ENCODE data around the gene SPTBN4. TPM values are rescaled to one million over a fixed set of nuclear protein-coding genes. Genes with fewer than 3 reads are reported as not detected.
"Not testable (repeated sequence)": the region's sequence is repeated elsewhere in the genome, so short reads cannot be mapped to it uniquely, and the experiment has no call there.

SPTBN4 gene
- total RNA-seq, 1 donor from 2014 or later: 0.43 TPM

DNA sequence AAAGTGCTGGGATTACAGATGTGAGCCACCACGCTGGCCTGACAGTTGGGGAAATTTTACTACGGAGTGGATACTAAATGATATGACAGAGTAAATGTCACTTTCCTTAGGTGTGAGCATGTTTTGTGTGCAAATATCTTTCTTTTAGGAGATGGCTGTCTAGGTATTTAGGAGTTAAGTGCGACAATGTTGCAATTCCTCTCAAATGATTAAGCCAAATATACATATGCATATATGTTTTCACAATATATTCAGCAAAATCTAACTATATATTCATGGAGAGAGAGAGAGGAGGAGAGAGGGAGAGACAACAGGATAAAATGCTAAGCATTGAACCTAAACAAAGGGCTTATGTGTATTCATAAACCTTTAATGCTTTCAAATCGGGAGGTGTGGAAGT lies 17.3 kb upstream of the SPTBN4 start:
- H3K27ac ChIP-seq: no peak overlapping the region
- intact Hi-C loops (cut with DNase I): no loop called here
- H3K36me3 ChIP-seq: peaks cover 18 to 38% of the 10 kb centered on the region in 2 donors
- no peak overlapping the region for H3K4me3 ChIP-seq
- DNase-seq (ENCODE audit: low spot score in 2 of 2): no peak
- H3K27me3 ChIP-seq: no peaks in the 10 kb centered on the region
- TF ChIP-seq, protein P1, sequence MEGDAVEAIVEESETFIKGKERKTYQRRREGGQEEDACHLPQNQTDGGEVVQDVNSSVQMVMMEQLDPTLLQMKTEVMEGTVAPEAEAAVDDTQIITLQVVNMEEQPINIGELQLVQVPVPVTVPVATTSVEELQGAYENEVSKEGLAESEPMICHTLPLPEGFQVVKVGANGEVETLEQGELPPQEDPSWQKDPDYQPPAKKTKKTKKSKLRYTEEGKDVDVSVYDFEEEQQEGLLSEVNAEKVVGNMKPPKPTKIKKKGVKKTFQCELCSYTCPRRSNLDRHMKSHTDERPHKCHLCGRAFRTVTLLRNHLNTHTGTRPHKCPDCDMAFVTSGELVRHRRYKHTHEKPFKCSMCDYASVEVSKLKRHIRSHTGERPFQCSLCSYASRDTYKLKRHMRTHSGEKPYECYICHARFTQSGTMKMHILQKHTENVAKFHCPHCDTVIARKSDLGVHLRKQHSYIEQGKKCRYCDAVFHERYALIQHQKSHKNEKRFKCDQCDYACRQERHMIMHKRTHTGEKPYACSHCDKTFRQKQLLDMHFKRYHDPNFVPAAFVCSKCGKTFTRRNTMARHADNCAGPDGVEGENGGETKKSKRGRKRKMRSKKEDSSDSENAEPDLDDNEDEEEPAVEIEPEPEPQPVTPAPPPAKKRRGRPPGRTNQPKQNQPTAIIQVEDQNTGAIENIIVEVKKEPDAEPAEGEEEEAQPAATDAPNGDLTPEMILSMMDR (IDR thresholded peaks at IDR 0.05): no peak
- no peaks in the 10 kb centered on the region for H3K4me1 ChIP-seq
- no peaks in the 10 kb centered on the region for H3K9me3 ChIP-seq

DNA sequence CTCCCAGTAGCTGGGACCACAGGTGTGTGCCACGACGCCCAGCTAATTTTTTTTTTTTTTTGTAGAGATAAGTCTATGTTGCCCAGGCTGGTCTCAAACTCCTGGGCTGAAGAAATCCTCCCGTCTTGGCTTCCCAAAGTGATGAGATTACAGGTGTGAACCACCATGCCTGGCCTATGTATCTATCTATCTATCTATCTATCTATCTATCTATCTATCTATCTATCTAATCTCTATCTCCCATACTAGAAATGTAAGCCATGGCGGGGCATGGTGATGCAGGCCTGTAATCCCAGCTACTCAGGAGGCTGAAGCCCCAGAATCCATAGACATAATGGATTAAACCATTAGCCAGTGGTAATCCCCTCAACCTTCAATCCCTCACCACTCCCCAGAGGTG lies 16.1 kb upstream of the SPTBN4 start:
- H3K4me3 ChIP-seq: no peak overlapping the region
- H3K36me3 ChIP-seq: peaks cover 23 to 46% of the 10 kb centered on the region in 2 donors
- no peaks in the 10 kb centered on the region for H3K9me3 ChIP-seq
- TF ChIP-seq, protein P1 (IDR thresholded peaks at IDR 0.05): no peak
- no peak for DNase-seq (ENCODE audit: low spot score in 2 of 2)
- intact Hi-C loops (cut with DNase I): no loop called here
- H3K27ac ChIP-seq: no peak overlapping the region
- H3K27me3 ChIP-seq: no peaks in the 10 kb centered on the region
- H3K4me1 ChIP-seq: no peaks in the 10 kb centered on the region

DNA sequence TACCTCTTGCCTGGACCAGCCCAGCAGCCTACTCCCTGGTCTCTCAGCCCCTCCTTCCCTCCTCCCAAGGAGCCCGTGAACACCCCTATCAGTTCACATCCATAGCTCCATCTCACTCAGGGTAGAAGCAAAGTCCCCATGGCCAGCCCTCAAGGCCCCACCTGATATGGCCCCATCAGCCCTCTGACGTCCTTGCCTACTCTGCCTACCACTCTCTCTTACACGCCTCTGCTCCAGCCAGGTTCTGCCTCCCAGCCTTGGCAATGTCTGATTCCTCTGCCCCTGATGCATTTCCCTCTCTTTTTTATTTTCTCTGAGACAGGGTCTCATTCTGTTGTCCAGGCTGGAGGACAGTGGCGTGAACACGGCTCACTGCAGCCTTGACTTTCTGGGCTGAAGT lies 14.8 kb upstream of the SPTBN4 start:
- Histone ChIP-seq H3K36me3 (peaks cover 25 to 51% of the 10 kb centered on the region in 2 donors), H3K27ac (no peak overlapping the region), H3K27me3 (no peaks in the 10 kb centered on the region), H3K4me3 (no peak overlapping the region), H3K4me1 (no peaks in the 10 kb centered on the region), H3K9me3 (no peaks in the 10 kb centered on the region)
- intact Hi-C loops (cut with DNase I): no loop called here
- no peak for DNase-seq (ENCODE audit: low spot score in 2 of 2)
- TF ChIP-seq, protein P1 (IDR thresholded peaks at IDR 0.05): no peak

DNA sequence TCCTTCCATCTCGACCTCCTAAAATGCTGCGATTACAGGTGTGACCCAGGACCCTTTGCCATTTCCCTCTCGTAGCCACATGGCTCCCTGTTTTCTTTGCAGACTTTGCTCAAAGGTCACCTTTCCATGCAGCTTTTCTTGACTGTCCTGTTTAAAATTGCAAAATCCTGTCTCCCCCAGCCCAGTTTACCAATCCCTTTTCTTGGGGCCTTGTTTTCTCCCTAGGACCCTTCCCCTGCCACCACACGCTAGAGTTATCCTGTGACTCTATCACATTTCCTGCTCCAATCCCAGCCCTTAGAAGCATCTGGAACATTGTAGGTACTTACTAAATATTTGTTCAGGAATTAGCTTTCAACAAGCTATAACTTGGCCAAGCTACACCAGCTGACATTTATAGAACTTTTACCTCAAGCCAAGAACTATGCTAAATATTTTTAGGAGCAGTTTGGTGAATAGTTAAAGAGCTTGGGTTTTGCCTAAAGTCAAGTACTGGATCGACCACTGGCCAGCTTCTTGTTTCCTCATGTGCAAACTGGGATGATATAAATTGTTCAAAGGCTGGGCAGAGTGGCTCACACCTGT lies 13.6 kb upstream of the SPTBN4 start:
- TF ChIP-seq, protein P1 (IDR thresholded peaks at IDR 0.05): no peak
- Histone ChIP-seq H3K4me3 (no peak overlapping the region), H3K27ac (no peak overlapping the region), H3K36me3 (peaks cover 26 to 49% of the 10 kb centered on the region in 2 donors), H3K9me3 (no peaks in the 10 kb centered on the region), H3K4me1 (no peaks in the 10 kb centered on the region), H3K27me3 (no peaks in the 10 kb centered on the region)
- no peak for DNase-seq (ENCODE audit: low spot score in 2 of 2)
- intact Hi-C loops (cut with DNase I): no loop called here

DNA sequence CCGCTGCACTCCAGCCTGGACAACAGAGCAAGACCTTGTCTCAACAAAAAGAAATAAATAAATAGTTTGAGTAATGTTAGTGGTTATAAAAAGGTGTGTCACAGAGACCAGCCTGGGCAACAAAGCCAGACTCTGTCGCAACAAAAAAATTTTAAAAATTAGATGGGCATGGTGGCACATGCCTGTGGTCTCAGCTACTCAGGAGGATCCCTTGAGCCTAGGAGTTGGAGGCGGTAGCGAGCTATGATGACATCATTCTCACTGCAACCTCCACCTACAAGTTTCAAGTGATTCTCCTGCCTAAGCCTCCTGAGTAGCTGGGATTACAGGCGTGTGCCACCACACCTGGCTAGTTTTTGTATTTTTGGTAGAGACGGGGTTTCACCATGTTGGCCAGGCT lies 12.9 kb upstream of the SPTBN4 start:
- H3K4me1 ChIP-seq; DNase-seq (ENCODE audit: low spot score in 2 of 2); H3K9me3 ChIP-seq; H3K27ac ChIP-seq; H3K4me3 ChIP-seq; H3K27me3 ChIP-seq; intact Hi-C loops (cut with DNase I): not testable (repeated sequence)
- H3K36me3 ChIP-seq: peaks cover 25 to 47% of the 10 kb centered on the region in 2 donors

DNA sequence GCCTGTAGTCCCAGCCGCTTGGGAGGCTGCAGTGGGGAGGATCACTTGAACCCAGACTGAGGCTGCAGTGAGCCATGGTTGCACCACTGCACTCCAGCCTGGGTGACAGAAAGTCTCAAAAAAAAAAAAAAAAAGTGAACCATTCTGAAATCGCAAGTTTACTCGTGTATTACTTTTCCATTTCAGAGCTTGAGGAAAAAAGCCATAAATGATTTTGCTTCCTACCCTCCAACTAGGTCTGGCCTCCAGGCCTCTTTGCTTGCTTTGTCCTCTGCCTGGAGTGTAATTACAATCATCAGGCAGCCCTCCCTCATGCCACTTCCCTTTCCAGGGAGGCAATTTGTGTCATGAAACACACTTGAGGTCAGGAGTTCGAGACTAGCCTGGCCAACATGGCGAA lies 9.8 kb upstream of the SPTBN4 start:
- no peaks in the 10 kb centered on the region for H3K4me1 ChIP-seq
- TF ChIP-seq, protein P1 (IDR thresholded peaks at IDR 0.05): no peak
- no peak overlapping the region for H3K27ac ChIP-seq
- H3K36me3 ChIP-seq: peaks cover 21 to 28% of the 10 kb centered on the region in 2 donors
- H3K4me3 ChIP-seq: no peak overlapping the region
- no peaks in the 10 kb centered on the region for H3K9me3 ChIP-seq
- intact Hi-C loops (cut with DNase I): no loop called here
- no peaks in the 10 kb centered on the region for H3K27me3 ChIP-seq
- DNase-seq (ENCODE audit: low spot score in 2 of 2): no peak
